OCI-LY7 (cell line): ENCODE measurements around the gene RDH13. TPM values are rescaled to one million over a fixed set of nuclear protein-coding genes. Genes with fewer than 3 reads are reported as not detected.
A peak's percentile ranks its signal among the peaks of the same experiment; 100 is the strongest.

Source experiments
- BruUV-seq: library from RNA; stranded (reverse); fragments of 400-500 nt; replicated peaks from 2 replicates; lab custom pipeline; 2021; lab: Mats Ljungman, UMichigan
- CTCF ChIA-PET: fragments of 300-600 bp; sonication (Branson Sonifier 250); formaldehyde crosslinking; loops from one replicate; lab custom pipeline; 2022; ENCODE audit warnings: antibody characterized with exemption; ENCODE audit not compliant: unreplicated experiment; lab: Charles Lee
- POLR2A ChIA-PET: fragments of 300-600 bp; sonication (Branson Sonifier 250); formaldehyde crosslinking; loops from one replicate; lab custom pipeline; 2022; ENCODE audit warnings: antibody characterized with exemption; lab: Charles Lee
- DNase-seq: peaks from one replicate; pipeline ENCODE4 v3.0.0-alpha.2; 2015; ENCODE audit warnings: low spot score
- H2AFZ ChIP-seq: fragments of 200-600 bp; sonication (generic), shearing (Covaris generic); 2 replicates; pipeline ENCODE4 v1.6.1; 2014; ENCODE audit warnings: mild to moderate bottlenecking, antibody characterized with exemption, low read length, moderate library complexity
- H3K27ac ChIP-seq: fragments of 200-600 bp; sonication (generic); 2 replicates; pipeline ENCODE4 v1.5.1; 2014; ENCODE audit warnings: mixed run types, low read depth, mild to moderate bottlenecking, moderate library complexity, low read length, inconsistent platforms; ENCODE audit not compliant: poor library complexity, severe bottlenecking
- H3K36me3 ChIP-seq: fragments of 200-600 bp; sonication (generic); 2 replicates; pipeline ENCODE4 v1.6.1; 2014; ENCODE audit warnings: mild to moderate bottlenecking, antibody characterized with exemption, low read length, moderate library complexity, mixed read lengths; ENCODE audit not compliant: insufficient read depth
- H3K4me1 ChIP-seq: fragments of 200-600 bp; sonication (generic); 2 replicates; pipeline ENCODE4 v1.5.1; 2014; ENCODE audit warnings: mild to moderate bottlenecking, low read length; ENCODE audit not compliant: insufficient read depth, poor library complexity, severe bottlenecking
- H3K4me2 ChIP-seq: fragments of 200-600 bp; sonication (generic); 2 replicates; pipeline ENCODE4 v1.6.1; 2014; ENCODE audit warnings: mild to moderate bottlenecking, low read length
- H3K4me3 ChIP-seq: fragments of 200-600 bp; sonication (generic); 2 replicates; pipeline ENCODE4 v1.5.1; 2014; ENCODE audit warnings: mild to moderate bottlenecking, low read depth, low read length; ENCODE audit not compliant: poor library complexity, severe bottlenecking
- H3K79me2 ChIP-seq: fragments of 200-600 bp; sonication (generic); 2 replicates; pipeline ENCODE4 v1.6.1; 2016; ENCODE audit warnings: low read depth, mild to moderate bottlenecking, low read length, moderate library complexity, mixed read lengths; ENCODE audit not compliant: insufficient read depth
- H3K9me2 ChIP-seq: fragments of 200-600 bp; sonication (generic); 2 replicates; pipeline ENCODE4 v1.6.1; 2016; ENCODE audit warnings: mild to moderate bottlenecking, low read length, mixed read lengths; ENCODE audit not compliant: insufficient read depth
- H3K9me3 ChIP-seq: fragments of 200-600 bp; sonication (generic); 2 replicates; pipeline ENCODE4 v1.6.1; 2014; ENCODE audit warnings: mild to moderate bottlenecking, mixed run types, low read length, mixed read lengths
- H4K20me1 ChIP-seq: fragments of 200-600 bp; sonication (generic); 2 replicates; pipeline ENCODE4 v1.6.1; 2014; ENCODE audit warnings: mild to moderate bottlenecking, antibody characterized with exemption, low read length, moderate library complexity, mixed read lengths; ENCODE audit not compliant: insufficient read depth
- CTCF ChIP-seq: fragments of 200-600 bp; sonication (generic); conservative IDR thresholded peaks from 2 replicates; pipeline ENCODE4 v1.5.1; 2014; ENCODE audit warnings: mild to moderate bottlenecking, antibody characterized with exemption, low read length, moderate library complexity, mixed read lengths
- EZH2phosphoT487 ChIP-seq: fragments of 200-600 bp; sonication (generic); IDR thresholded peaks from 2 replicates; pipeline ENCODE4 v1.6.1; 2018; ENCODE audit warnings: low read depth, borderline replicate concordance, mild to moderate bottlenecking, mixed run types, antibody characterized with exemption, low read length, moderate library complexity, mixed read lengths
- intact Hi-C: fragments of 100-400 bp; cut with micrococcal nuclease; formaldehyde crosslinking; loops from one replicate; pipeline ENCODE4 v1.10.0; 2022; ENCODE audit not compliant: unreplicated experiment
- total RNA-seq, 2 experiments: library from RNA; depleted of rRNA in 1 of 2; stranded (reverse); fragments of >200 nt in 1 of 2; shearing (Covaris generic) in 1 of 2; gene quantifications; 2 replicates each; pipeline ENCODE4 v1.2.3, GENCODE V29; 2014 to 2022

Gene RDH13
- total RNA-seq, 2 experiments from 2014 or later: 19.5 to 23.1 TPM

- H4K20me1 ChIP-seq: no peaks in the 10 kb centered on the region
- H3K4me2 ChIP-seq: peak overlapping the region; percentile 32; the same call in 1 of the 2 replicates
- no peak for TF ChIP-seq CTCF
- TF ChIP-seq EZH2phosphoT487: no peak
- intact Hi-C loops: no loop called here
- DNase-seq: no peak
- no TSS peak for BruUV-seq
- H3K4me3 ChIP-seq: no peak overlapping the region
- H3K27ac ChIP-seq: no peak overlapping the region
- no peaks in the 10 kb centered on the region for H3K36me3 ChIP-seq
- H3K9me2 ChIP-seq: no peaks in the 10 kb centered on the region
- H3K4me1 ChIP-seq: peaks cover 19% of the 10 kb centered on the region
- no peaks in the 10 kb centered on the region for H3K9me3 ChIP-seq
- ChIA-PET CTCF (no interaction called here), POLR2A (interaction anchor here (0.6 kb wide), 1 partner anchor 878 kb away, joined by 4 read pairs; the partner anchor contains the start of gene TSEN34)
- H2AFZ ChIP-seq: no peak overlapping the region
- H3K79me2 ChIP-seq: no peaks in the 10 kb centered on the region
Observed at GRCh38 chr19:55068950-55069864, 6.3 kb upstream of the RDH13 start.

DNA sequence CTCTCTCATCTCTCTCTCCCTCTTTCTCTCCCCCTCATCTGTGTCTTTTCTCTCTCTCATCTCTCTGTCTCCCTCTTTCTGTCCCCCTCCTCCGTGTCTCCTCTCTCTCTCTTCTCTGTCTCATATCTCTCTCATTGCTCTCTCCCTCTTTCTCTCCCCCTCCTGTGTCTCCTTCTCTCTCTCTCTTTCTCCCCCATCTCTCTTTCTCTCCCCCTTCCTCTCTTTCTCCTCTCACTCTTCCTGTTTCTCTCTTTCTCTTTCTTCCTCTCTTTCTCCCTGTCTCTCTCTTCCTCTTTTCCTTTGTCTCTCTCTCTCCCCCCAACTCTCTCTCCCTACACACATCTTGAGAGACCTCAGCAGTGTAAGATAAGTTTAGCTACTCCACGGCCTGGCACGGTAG lies 4.9 kb upstream of the RDH13 start:
- Histone ChIP-seq H2AFZ (no peak overlapping the region), H3K4me2 (no peak overlapping the region)
- CTCF ChIA-PET: no interaction called here

More for the DNA sequence above, 4.9 kb upstream of the RDH13 start:
- Histone ChIP-seq H3K79me2 (no peaks in the 10 kb centered on the region), H3K4me1 (peaks cover 19% of the 10 kb centered on the region), H4K20me1 (no peaks in the 10 kb centered on the region), H3K9me2 (no peaks in the 10 kb centered on the region), H3K9me3 (no peaks in the 10 kb centered on the region), H3K4me3 (no peak overlapping the region), H3K27ac (no peak overlapping the region), H3K36me3 (no peaks in the 10 kb centered on the region)
- intact Hi-C loops: no loop called here
- no peak for DNase-seq
- POLR2A ChIA-PET: no interaction called here
- BruUV-seq: no TSS peak
- TF ChIP-seq CTCF: no peak
- TF ChIP-seq EZH2phosphoT487: no peak
